Measurements from ENCODE around the gene TSPOAP1. TPM values are rescaled to one million over a fixed set of nuclear protein-coding genes. Genes with fewer than 3 reads are reported as not detected.

Gene TSPOAP1
- polyA plus RNA-seq, 1 of the 3 experiments (the other 2 are of a cell fraction): 0.79 TPM

GRCh38 chr17:58302919-58303585, 25.5 kb downstream of the TSPOAP1 start:
- no peaks in the 10 kb centered on the region for H3K9me2 ChIP-seq
- no peak overlapping the region for H3K9ac ChIP-seq
- H3K4me3 ChIP-seq (ENCODE audit: low read depth in 2 of 2, low read length in 1 of 2): no peak overlapping the region
- peaks cover 11% of the 10 kb centered on the region; the same call in 1 of the 2 replicates for H3K27me3 ChIP-seq (ENCODE audit: insufficient read depth)
- WGBS (ENCODE audit: low lambda C conversion rate): 43% methylated on average over 9 of the region's 9 CpGs
- no peaks in the 10 kb centered on the region for H4K20me1 ChIP-seq (ENCODE audit: insufficient read depth)
- no peaks in the 10 kb centered on the region for H3K9me3 ChIP-seq
- CTCF ChIA-PET: interaction anchor here (0.8 to 3.8 kb wide), 13 partner anchors 14 to 144 kb away, joined by 3 to 29 read pairs (median 6); partner anchors contain the start of gene RNF43
- H3K4me1 ChIP-seq (ENCODE audit: control insufficient read depth in 1 of 2, insufficient read depth in 2 of 2, low read depth in 1 of 2, low read length in 1 of 2): peaks cover 0 to 3% of the 10 kb centered on the region in 2 experiments; a peak in 1 of 4 replicates
- no peak overlapping the region for H2AFZ ChIP-seq (ENCODE audit: low read depth)
- DNase-seq: peak; percentile 31
- no peak for TF ChIP-seq CHD2 (IDR thresholded peaks at IDR 0.05; ENCODE audit: low read length, partially characterized antibody)
- TF ChIP-seq GATA2 (CRISPR knock-in tag; IDR thresholded peaks at IDR 0.05): no peak
- TF ChIP-seq, protein P1, sequence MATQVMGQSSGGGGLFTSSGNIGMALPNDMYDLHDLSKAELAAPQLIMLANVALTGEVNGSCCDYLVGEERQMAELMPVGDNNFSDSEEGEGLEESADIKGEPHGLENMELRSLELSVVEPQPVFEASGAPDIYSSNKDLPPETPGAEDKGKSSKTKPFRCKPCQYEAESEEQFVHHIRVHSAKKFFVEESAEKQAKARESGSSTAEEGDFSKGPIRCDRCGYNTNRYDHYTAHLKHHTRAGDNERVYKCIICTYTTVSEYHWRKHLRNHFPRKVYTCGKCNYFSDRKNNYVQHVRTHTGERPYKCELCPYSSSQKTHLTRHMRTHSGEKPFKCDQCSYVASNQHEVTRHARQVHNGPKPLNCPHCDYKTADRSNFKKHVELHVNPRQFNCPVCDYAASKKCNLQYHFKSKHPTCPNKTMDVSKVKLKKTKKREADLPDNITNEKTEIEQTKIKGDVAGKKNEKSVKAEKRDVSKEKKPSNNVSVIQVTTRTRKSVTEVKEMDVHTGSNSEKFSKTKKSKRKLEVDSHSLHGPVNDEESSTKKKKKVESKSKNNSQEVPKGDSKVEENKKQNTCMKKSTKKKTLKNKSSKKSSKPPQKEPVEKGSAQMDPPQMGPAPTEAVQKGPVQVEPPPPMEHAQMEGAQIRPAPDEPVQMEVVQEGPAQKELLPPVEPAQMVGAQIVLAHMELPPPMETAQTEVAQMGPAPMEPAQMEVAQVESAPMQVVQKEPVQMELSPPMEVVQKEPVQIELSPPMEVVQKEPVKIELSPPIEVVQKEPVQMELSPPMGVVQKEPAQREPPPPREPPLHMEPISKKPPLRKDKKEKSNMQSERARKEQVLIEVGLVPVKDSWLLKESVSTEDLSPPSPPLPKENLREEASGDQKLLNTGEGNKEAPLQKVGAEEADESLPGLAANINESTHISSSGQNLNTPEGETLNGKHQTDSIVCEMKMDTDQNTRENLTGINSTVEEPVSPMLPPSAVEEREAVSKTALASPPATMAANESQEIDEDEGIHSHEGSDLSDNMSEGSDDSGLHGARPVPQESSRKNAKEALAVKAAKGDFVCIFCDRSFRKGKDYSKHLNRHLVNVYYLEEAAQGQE (IDR thresholded peaks at IDR 0.05; ENCODE audit: low read depth, low read length): no peak
- TF ChIP-seq NFIC (IDR thresholded peaks at IDR 0.05; ENCODE audit: borderline replicate concordance): no peak
- no peak for TF ChIP-seq FOXM1 (IDR thresholded peaks at IDR 0.05; ENCODE audit: low read depth)
- no peak for TF ChIP-seq MAX (IDR thresholded peaks at IDR 0.05; ENCODE audit: low read depth)
- no peak for TF ChIP-seq MXI1 (IDR thresholded peaks at IDR 0.05; ENCODE audit: low read depth, low read length)
- TF ChIP-seq, protein P2, sequence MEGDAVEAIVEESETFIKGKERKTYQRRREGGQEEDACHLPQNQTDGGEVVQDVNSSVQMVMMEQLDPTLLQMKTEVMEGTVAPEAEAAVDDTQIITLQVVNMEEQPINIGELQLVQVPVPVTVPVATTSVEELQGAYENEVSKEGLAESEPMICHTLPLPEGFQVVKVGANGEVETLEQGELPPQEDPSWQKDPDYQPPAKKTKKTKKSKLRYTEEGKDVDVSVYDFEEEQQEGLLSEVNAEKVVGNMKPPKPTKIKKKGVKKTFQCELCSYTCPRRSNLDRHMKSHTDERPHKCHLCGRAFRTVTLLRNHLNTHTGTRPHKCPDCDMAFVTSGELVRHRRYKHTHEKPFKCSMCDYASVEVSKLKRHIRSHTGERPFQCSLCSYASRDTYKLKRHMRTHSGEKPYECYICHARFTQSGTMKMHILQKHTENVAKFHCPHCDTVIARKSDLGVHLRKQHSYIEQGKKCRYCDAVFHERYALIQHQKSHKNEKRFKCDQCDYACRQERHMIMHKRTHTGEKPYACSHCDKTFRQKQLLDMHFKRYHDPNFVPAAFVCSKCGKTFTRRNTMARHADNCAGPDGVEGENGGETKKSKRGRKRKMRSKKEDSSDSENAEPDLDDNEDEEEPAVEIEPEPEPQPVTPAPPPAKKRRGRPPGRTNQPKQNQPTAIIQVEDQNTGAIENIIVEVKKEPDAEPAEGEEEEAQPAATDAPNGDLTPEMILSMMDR (IDR thresholded peaks at IDR 0.05): no peak
- TF ChIP-seq TAF1 (IDR thresholded peaks at IDR 0.05; ENCODE audit: borderline replicate concordance, low read depth, low read length): no peak
- TF ChIP-seq EZH2phosphoT487 (IDR thresholded peaks at IDR 0.05; ENCODE audit: borderline replicate concordance, low read depth): no peak
- TF ChIP-seq MEF2A (IDR thresholded peaks at IDR 0.05; ENCODE audit: borderline replicate concordance, low read depth): no peak
- no peak for TF ChIP-seq POLR2AphosphoS5 (IDR thresholded peaks at IDR 0.05; ENCODE audit: low read depth, low read length)
- H3K36me3 ChIP-seq (replicated peaks in 1 of 2; ENCODE audit: control insufficient read depth in 1 of 2, insufficient read depth in 2 of 2, low read length in 1 of 2): no peaks in the 10 kb centered on the region
- H3K79me2 ChIP-seq (ENCODE audit: insufficient read depth): no peaks in the 10 kb centered on the region
- POLR2A ChIA-PET: interaction anchor here (1.2 kb wide), 1 partner anchor 50 kb away, joined by 3 read pairs; the partner anchor contains the start of gene SUPT4H1
- H3K4me2 ChIP-seq: no peak overlapping the region
- no peaks in the 10 kb centered on the region for H3F3A ChIP-seq (replicated peaks; ENCODE audit: insufficient read depth)
- no peak overlapping the region for H3K27ac ChIP-seq (ENCODE audit: low read depth in 2 of 2, low read length in 1 of 2)

Data from SK-N-SH (cell line).